Activated CD4-positive, alpha-beta T cell treated with anti-CD3 and anti-CD28 coated beads, Interleukin-2, Interleukin-6, amounts not matched to agents 100 ng/mL and 50 ng/mL, durations not matched to agents 16 hours and 8 hours (primary cell): ENCODE measurements around the gene LRTM1.

ENCODE experiments used
- DNase-seq: peaks from one replicate; pipeline ENCODE4 v3.0.0-alpha.2; 2020

Gene LRTM1

GRCh38 chr3:54939557-54940300, 11.9 kb upstream of the LRTM1 start:
- DNase-seq, result no peak

DNA sequence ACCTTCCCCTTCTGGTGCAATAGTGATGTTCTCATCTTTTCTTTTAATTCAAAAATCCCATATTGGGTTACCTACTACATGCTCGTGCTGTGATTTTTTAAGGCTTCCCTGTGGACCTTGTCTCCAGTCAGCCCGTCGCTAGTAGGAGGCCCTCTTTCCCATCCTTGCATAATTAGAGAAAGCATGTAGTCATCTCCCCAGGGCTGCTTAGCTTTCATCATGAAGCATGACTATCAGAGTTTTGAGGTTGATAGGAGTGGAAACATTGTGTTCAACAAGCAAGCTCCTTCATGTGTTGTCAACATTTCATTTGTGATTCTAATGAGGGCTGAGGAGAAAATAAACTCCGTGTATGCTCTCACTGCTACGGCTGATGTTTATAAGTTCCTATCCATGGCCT, 8.7 kb upstream of the LRTM1 start:
- DNase-seq, result no peak

DNA sequence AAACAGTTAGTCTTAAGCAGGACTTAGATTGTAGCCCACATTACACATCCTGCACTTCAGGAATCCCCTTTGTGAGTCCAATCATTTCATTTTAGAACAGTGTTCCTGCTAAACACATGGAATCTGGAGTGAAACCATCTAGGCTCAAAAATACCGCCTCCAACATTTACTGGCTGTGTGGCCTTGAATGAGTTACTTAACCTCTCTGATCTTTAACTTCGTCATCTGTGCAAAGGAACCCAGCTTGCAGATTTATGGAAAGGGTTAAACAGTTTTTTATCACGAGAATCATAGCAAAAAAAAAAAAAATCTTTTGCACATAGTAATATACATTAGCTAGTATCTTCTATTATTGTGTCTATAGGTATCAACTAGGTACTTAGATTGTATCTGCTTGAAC, 8.0 kb upstream of the LRTM1 start:
- DNase-seq, result no peak

DNA sequence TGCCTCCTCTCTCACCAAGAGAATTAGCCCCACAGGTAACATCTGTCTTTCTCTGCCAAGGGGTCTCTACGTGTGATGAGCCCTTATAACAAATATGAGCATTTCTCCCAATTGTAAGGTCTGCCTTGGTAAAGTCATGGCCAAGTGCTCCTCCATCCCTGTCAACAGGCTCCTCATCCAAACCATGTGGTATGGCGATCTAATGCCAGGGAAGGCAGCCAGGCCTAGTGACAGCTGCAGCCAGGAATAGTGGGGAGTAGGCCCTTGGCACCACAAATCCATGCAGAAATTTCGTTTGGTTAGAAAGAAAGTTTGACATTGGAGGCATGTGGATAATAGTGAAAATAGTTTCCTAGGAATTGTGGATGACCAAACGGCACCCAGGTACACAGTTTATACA, 4.7 kb upstream of the LRTM1 start:
- no peak for DNase-seq

GRCh38 chr3:54931182-54931581, 3.3 kb upstream of the LRTM1 start:
- no peak for DNase-seq

GRCh38 chr3:54918516-54918915, 9.3 kb downstream of the LRTM1 start:
- no peak for DNase-seq

DNA sequence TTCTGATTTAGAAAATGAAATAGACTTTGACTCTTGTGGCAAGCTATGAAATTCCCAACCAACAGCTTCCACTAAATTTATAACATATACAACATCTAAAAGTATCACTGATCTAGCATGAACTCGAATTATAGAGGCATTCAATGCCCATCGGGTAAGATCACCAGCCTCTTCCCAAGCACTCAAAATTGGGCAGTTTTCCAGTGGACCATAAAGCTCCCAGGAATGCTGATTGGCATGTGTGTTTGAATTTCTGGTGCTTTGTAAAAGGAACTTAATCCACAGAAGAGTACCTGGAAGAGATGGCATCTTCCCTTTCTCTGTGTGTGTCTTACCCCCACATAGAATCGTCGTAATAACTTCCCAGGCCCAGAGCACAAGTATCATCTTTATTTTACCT, 10.0 kb downstream of the LRTM1 start:
- DNase-seq, result no peak

DNA sequence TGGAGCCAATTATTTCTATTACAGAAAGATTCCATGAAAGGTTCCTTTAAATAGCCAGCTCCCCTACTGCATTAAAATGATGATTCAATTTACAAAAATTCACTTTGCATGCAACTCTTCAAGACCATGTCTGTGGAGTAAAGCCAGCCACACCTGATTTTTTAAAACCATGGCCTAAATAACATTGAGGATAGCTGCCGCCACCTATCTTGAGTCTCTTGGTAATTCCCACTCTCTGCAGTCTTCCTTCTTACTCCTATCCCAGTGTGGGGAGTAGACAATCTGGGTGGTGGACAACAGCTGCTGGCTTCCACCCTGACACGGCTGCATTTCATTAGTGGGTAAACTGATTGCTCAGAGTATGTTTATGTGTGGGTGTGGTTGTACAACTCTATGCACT, 10.7 kb downstream of the LRTM1 start:
- DNase-seq, result no peak

- DNase-seq, result no peak
Observed at GRCh38 chr3:54916732-54917131, 11.1 kb downstream of the LRTM1 start.

DNA sequence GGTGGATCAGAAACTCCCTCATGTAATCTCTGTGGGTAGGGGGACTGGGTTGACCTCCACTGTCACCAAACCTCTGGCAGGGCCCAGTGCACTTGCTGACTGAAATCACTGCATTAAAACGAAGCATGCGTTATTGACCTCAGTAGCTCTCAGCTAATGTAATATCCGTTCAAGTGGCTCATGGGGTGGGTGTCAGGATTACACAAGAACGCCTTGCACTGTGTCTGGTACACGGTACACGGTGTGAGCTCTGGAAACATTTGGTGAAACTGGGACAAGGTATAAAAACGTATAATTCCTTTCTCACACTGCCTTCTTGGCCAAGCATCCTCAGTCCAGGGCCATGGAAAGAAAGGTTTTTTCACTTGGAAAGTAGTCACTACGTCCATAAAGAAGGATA, 11.9 kb downstream of the LRTM1 start:
- DNase-seq, result no peak

DNA sequence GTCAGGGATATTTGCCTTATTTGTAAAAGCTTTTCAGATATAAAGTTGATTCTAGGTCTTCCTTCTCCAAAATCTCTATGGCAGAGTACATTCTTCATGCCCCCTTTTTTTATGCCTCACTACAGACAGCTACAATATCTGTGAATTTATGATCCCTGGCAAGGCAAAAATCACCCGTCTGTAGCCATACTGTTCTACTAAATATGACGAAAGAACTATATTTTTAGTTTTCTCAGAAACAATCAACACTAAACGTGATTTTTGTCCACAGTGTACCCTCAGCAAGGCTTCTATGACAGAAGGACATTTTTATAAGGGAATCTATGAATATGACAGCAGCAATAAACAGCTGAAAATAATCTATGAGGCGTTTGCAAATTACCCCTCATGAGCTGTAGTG, 12.7 kb downstream of the LRTM1 start:
- no peak for DNase-seq

DNA sequence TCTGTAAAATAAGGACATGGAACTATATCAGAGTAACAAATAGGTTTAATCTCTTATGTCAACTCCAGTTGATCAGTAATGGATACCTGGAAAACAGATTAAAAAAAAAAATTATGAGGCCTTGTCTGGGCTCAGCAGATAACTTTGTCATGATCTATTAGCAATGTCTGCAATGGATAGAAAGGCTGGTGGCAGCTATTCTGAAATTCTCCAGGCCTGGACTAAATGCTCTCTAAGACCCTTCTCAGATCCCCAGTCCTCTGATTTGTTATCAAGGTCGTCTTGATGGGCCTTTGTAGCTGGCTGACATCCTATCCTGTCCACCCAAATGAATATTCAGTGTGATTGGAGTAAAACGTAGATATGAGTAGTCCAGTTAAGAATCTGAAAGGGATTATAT, 13.7 kb downstream of the LRTM1 start:
- no peak for DNase-seq

GRCh38 chr3:54909191-54909590, 18.7 kb downstream of the LRTM1 start:
- no peak for DNase-seq

DNA sequence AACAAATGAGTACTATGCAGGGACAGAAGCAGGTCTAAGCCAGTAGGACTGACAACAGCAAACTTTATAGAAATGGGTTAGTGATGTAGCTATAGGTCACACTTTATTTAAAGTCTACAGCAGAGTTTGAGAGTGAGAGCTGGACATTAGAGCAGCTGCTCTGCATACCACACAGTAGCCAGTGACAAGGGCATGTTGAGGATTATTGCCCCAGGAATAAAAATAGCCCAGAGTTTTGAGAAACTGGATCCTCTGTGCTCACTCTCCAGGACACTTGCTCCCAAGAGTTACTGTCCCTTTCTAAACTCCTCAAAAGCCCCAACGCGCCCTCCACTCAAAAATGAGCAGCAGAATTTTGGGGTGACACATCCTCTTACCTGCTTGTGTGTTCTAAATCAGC, 21.1 kb downstream of the LRTM1 start:
- DNase-seq, result no peak

DNA sequence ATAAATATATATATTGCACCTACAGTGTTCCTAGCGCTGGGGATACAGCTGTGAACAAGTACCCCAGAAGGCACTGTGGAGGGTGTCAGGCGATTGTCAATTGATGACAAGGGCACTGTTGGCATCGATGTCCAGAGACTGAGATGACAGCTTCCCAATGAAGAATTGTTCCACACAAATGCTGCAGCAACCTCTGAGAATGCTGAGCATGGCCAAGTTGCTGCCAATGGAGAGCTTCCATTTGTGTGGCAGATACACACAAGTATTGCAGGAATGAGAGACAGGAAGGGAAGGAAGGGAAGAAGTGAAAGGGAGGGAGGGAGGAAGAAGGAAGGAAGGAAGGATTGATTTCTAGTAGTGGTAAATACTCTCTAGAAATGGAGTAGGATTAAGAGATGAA, 21.9 kb downstream of the LRTM1 start:
- no peak for DNase-seq

DNA sequence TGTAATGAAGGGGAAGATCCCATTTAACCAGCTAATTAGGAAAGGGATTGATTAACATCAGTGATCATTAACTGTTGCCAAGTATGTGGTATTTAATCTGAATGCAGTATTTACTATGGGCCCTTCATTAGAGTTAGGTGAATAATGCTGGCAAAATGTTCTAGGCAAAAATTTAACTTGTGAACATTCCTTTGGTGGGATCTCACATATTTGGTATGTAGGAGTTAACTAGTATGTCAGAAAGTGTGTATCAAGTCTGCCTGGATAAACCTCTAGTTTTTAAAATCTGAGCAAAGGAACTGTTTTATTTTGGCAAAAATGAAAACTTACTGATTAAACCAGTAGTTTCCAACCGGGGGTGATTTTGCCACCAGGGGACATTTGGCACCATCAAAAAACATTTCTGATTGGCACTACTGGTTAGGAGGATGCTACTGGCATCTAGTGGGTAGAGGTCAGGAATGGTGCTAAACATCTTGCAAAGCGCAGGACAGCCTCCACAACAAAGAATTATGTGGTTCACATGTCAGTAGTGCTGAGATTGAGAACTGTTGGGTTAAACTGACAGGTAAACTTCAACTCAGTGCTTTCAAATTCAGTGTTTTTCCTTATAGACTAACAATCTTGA, 22.5 kb downstream of the LRTM1 start:
- DNase-seq, result no peak

DNA sequence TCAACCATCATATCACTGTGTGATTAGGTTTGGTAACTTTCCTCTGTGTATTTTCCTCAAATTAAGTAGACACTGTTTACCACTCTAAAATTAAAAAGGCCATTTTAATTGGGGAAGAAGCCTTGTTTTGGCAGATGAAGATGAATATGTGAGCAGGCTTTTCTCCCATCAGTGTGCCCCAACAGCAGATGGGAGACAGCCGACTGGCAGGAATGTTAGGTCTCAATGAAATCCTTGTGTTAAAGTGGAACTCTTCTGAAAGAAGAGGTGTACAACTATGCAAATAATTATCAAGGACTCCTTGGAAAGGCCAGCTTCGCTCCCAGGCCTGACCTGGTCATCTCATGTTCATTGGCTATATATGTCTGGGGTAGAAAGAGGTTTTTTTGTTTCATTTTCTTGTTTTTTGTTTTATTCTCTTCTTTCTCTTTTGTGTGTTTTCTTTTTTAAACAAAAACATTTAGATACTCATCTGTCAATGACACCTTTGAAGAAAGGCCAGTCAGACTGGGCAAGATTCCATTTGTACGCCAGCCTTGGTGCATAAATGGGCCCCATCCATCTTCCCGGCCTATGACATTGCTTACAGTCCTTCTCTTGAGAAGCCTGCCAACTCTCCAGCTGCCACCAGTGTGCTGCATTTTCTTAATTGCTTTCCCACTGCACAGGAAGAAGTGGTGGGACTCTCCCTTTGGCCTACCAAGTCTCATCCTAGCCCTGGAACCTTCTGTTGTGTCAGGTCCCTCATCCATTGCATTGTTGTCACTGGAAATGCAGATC, 25.8 kb downstream of the LRTM1 start:
- DNase-seq, result no peak

DNA sequence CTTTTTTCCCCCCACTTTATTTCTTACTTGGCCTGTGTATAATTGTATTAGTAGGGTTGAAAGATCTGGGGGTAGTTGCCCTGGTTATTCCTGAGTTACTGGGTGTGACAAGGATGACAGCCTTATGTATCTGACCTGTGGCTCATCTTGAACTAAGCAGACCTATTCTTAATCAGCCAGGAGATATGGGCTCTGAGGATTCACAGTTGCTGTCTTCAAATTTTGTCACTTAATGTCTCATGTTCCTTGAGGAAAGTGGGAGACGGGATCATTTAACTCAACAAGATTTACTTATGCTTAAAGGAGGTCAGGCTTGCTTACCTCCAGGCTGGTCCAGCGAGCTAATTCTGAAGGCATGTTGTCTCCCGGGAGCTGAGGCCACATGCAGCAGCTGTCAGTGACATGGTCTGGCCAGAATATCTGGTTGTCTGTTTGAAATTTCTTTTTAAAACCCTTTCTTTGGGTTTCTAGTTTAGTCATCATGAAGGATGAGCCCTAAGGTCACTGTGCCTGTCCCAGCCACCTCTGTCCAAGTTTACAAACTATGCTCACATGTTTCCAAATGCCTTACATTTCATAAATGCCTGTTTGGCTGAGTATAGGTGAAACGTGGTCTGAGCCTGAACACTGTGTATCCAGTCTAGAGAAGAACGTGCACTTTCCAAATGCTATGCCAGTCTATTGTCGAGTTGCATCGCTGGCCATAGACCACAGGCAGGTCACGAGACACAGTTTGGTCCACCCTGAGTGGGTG, 26.8 kb downstream of the LRTM1 start:
- no peak for DNase-seq

GRCh38 chr3:54899273-54899672, 28.6 kb downstream of the LRTM1 start:
- no peak for DNase-seq

DNA sequence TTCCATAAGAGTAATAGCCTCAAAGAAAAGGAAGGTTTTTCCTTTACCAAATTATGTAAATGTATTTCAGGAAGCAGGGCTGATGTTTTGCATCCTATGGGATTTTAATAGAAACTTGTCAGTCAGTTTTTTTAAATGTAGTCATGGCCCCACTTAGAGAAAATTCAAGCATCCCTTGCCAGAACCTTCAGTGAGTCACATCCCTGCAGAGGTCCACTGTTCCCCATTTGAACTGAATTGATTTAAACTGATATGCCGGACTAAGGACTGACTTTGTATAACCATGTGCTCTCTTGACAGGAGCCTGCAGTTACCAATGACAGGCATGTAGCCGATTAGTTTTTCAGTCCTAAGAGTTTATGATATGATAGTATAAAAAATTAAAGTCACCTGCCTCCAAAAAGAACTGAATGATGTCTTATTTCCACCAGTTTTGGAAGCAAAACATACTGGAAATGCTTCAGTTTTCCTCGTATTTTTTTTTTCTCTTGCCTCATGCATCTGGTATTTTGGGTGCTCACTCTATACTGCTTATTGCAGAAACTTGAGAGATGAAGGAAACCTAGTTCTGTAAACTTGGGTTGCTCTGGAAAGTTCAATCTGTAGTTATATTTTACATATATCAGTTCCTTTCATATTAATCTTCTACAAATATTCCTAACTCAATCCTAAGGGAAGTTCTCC, 30.7 kb downstream of the LRTM1 start:
- no peak for DNase-seq

DNA sequence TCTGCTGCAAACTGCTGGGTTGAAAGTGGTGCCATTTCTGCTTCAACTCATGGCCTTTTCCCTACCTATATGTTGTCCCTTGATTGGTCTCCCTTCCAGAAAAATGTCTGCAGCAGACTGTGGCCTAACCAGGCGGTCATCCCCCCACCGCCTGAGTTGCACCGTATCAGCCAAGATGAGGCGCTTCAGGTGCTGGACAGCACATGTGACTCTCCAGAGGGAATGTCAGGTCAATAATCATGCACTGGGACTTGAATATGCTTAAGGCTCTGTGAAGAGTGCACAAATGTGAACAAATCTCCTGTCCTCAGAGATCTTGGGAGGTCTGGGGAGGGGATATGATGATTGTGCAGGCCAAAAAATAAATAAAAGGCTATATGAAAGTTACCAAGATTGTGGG, 32.2 kb downstream of the LRTM1 start:
- no peak for DNase-seq

DNA sequence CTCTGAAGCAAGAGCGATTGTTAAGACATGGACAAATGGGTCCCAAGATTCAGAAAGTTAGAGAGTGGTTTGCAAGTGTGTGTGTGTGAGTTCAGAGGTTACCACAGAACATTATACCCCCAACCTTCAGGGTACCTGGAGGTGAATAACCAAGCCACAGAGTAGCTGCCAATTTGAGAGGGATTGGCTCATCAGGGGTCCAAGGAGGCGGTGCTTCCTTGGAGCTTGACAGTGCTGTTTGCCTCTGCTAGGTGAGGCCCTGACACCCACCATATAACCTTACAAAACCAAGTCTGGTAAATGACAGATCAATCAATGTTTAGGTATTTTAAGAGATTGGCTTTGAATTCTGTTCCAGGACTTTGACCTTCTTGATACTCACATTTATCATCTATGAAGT, 35.7 kb downstream of the LRTM1 start:
- DNase-seq, result no peak

GRCh38 chr3:54891540-54891897, 36.3 kb downstream of the LRTM1 start:
- no peak for DNase-seq
